Karpas-422 (cell line): ENCODE data around the gene CD300C. TPM values are rescaled to one million over a fixed set of nuclear protein-coding genes. Genes with fewer than 3 reads are reported as not detected.

ENCODE experiments used
- DNase-seq: peaks from one replicate; pipeline ENCODE4 v3.0.0-alpha.2; 2015
- H2AFZ ChIP-seq: fragments of 200-600 bp; sonication (generic); 2 replicates; pipeline ENCODE4 v1.6.1; 2014; ENCODE audit warnings: antibody characterized with exemption, low read length, mixed read lengths
- H3K27ac ChIP-seq: fragments of 200-600 bp; sonication (generic); 2 replicates; pipeline ENCODE4 v1.5.1; 2014; ENCODE audit warnings: mild to moderate bottlenecking, low read length, moderate library complexity
- H3K27me3 ChIP-seq: fragments of 200-600 bp; sonication (generic); 2 replicates; pipeline ENCODE4 v1.6.1; 2014; ENCODE audit warnings: low read length, mixed read lengths
- H3K36me3 ChIP-seq: fragments of 200-600 bp; sonication (generic); 2 replicates; pipeline ENCODE4 v1.6.1; 2014; ENCODE audit warnings: low read length, mixed read lengths; ENCODE audit not compliant: insufficient read depth
- H3K4me1 ChIP-seq: fragments of 200-600 bp; sonication (generic); 2 replicates; pipeline ENCODE4 v1.6.1; 2014; ENCODE audit warnings: mild to moderate bottlenecking, low read length, mixed read lengths
- H3K4me2 ChIP-seq: fragments of 200-600 bp; sonication (generic); 2 replicates; pipeline ENCODE4 v1.6.1; 2014; ENCODE audit warnings: low read length, low read depth, mild to moderate bottlenecking; ENCODE audit not compliant: poor library complexity, severe bottlenecking
- H3K4me3 ChIP-seq: fragments of 200-600 bp; sonication (generic); 2 replicates; pipeline ENCODE4 v1.5.1; 2014; ENCODE audit warnings: mild to moderate bottlenecking, antibody characterized with exemption, low read length, mixed read lengths
- H3K79me2 ChIP-seq: fragments of 200-600 bp; sonication (generic); 2 replicates; pipeline ENCODE4 v1.6.1; 2014; ENCODE audit warnings: mild to moderate bottlenecking, low read length, mixed read lengths
- H3K9ac ChIP-seq: fragments of 200-600 bp; sonication (generic); 2 replicates; pipeline ENCODE4 v1.6.0; 2014; ENCODE audit warnings: low read length
- H3K9me2 ChIP-seq: fragments of 200-600 bp; sonication (generic), shearing (Covaris generic); replicated peaks from 2 replicates; pipeline ENCODE4 v1.6.0; 2014; ENCODE audit warnings: mild to moderate bottlenecking, low read length, moderate library complexity; ENCODE audit not compliant: insufficient read depth
- H3K9me3 ChIP-seq: fragments of 300-700, 200-600 bp; sonication (generic); 2 replicates; pipeline ENCODE4 v1.6.1; 2014; ENCODE audit warnings: low read length, mixed read lengths
- H4K20me1 ChIP-seq: fragments of 200-600 bp; sonication (generic); 2 replicates; pipeline ENCODE4 v1.6.1; 2014; ENCODE audit warnings: mild to moderate bottlenecking, antibody characterized with exemption, low read length, low read depth; ENCODE audit not compliant: insufficient read depth
- total RNA-seq: library from RNA; depleted of rRNA; stranded (reverse); fragments of >200 nt; shearing (Covaris generic); gene quantifications from 2 replicates; pipeline ENCODE4 v1.2.3, GENCODE V29; 2014; ENCODE audit warnings: low replicate concordance

The CD300C gene
- total RNA-seq, 1 experiment from 2014 or later = not detected

- Histone ChIP-seq H3K79me2 (no peaks in the 10 kb centered on the region), H3K27me3 (no peaks in the 10 kb centered on the region), H3K4me1 (no peaks in the 10 kb centered on the region), H2AFZ (no peak overlapping the region), H3K9me2 (no peaks in the 10 kb centered on the region), H3K4me2 (no peak overlapping the region), H3K36me3 (no peaks in the 10 kb centered on the region), H3K4me3 (no peak overlapping the region), H3K27ac (no peak overlapping the region), H3K9me3 (no peaks in the 10 kb centered on the region), H4K20me1 (no peaks in the 10 kb centered on the region), H3K9ac (no peak overlapping the region)
- DNase-seq = no peak
These were observed 9.6 kb upstream of the CD300C start for GRCh38 chr17:74555427-74555940.

- H3K79me2 ChIP-seq = no peaks in the 10 kb centered on the region
- H2AFZ ChIP-seq = no peak overlapping the region
- no peak overlapping the region for H3K4me2 ChIP-seq
These were observed 9.0 kb upstream of the CD300C start for GRCh38 chr17:74554909-74555308.

DNA sequence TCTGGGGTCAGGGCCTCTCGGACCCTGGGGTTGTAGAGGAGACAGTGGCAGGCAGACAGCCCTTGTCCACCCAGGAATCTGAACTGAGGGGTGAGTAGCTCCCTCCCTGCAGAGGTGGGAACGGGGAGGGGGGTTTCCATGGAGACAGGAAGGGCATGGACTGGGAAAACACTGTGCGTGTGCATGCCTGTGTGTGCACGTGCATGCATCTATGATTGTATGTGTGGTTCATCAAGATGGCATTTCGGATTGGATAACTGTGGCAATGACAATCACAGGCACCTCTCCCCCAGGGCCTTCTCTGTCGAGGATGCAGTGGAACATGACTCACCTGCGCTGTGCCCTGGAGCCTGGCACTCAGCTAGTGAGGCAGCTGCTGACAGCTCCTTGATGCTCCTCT lies 6.1 kb upstream of the CD300C start:
- Histone ChIP-seq H3K9me2 (no peaks in the 10 kb centered on the region), H3K27ac (no peak overlapping the region), H3K79me2 (no peaks in the 10 kb centered on the region), H3K4me3 (no peak overlapping the region), H3K27me3 (no peaks in the 10 kb centered on the region), H3K4me1 (no peaks in the 10 kb centered on the region), H2AFZ (no peak overlapping the region), H4K20me1 (no peaks in the 10 kb centered on the region), H3K36me3 (no peaks in the 10 kb centered on the region), H3K9me3 (no peaks in the 10 kb centered on the region), H3K9ac (no peak overlapping the region), H3K4me2 (no peak overlapping the region)
- no peak for DNase-seq

More at GRCh38 chr17:74554909-74555308, 9.0 kb upstream of the CD300C start:
- H3K4me3 ChIP-seq = no peak overlapping the region
- H3K9ac ChIP-seq = no peak overlapping the region
- H4K20me1 ChIP-seq = no peaks in the 10 kb centered on the region
- no peaks in the 10 kb centered on the region for H3K9me2 ChIP-seq
- no peaks in the 10 kb centered on the region for H3K9me3 ChIP-seq
- H3K27ac ChIP-seq = no peak overlapping the region
- no peak for DNase-seq
- no peaks in the 10 kb centered on the region for H3K4me1 ChIP-seq
- H3K27me3 ChIP-seq = no peaks in the 10 kb centered on the region
- no peaks in the 10 kb centered on the region for H3K36me3 ChIP-seq

- no peak for DNase-seq
- H3K9ac ChIP-seq = no peak overlapping the region
These were observed 4.7 kb upstream of the CD300C start for GRCh38 chr17:74550602-74551001.

DNA sequence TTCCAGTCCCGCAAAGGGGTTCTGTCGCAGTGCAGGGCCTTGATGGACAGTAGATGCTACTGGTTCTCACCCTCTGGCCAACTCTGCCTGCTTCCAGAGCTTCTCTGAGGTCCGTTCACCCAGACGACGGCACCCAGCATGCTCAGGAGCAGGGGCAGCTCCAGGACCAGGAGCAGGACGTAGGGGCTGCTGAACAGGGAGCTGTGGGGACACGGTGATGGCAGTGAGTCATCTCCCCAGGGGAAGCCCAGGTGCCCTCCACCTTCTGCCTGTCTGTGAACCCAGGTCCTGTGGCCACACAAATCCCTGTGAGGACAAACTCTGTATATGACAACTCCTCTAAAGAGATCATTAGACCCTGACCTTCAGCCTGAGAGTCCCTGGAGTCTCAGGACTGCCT lies 3.4 kb upstream of the CD300C start:
- H3K4me1 ChIP-seq = no peaks in the 10 kb centered on the region
- no peak overlapping the region for H3K4me3 ChIP-seq
- no peaks in the 10 kb centered on the region for H3K36me3 ChIP-seq
- H3K27me3 ChIP-seq = no peaks in the 10 kb centered on the region
- H4K20me1 ChIP-seq = no peaks in the 10 kb centered on the region
- no peak for DNase-seq
- no peak overlapping the region for H2AFZ ChIP-seq
- H3K79me2 ChIP-seq = no peaks in the 10 kb centered on the region
- H3K27ac ChIP-seq = no peak overlapping the region
- no peak overlapping the region for H3K9ac ChIP-seq
- H3K4me2 ChIP-seq = no peak overlapping the region
- H3K9me3 ChIP-seq = no peaks in the 10 kb centered on the region
- no peaks in the 10 kb centered on the region for H3K9me2 ChIP-seq

More at GRCh38 chr17:74550602-74551001, 4.7 kb upstream of the CD300C start:
- no peaks in the 10 kb centered on the region for H4K20me1 ChIP-seq
- H3K9me3 ChIP-seq = no peaks in the 10 kb centered on the region
- no peaks in the 10 kb centered on the region for H3K9me2 ChIP-seq
- H3K36me3 ChIP-seq = no peaks in the 10 kb centered on the region
- no peaks in the 10 kb centered on the region for H3K4me1 ChIP-seq
- no peak overlapping the region for H3K4me3 ChIP-seq
- H2AFZ ChIP-seq = no peak overlapping the region
- no peak overlapping the region for H3K4me2 ChIP-seq
- no peak overlapping the region for H3K27ac ChIP-seq
- H3K79me2 ChIP-seq = no peaks in the 10 kb centered on the region
- no peaks in the 10 kb centered on the region for H3K27me3 ChIP-seq

DNA sequence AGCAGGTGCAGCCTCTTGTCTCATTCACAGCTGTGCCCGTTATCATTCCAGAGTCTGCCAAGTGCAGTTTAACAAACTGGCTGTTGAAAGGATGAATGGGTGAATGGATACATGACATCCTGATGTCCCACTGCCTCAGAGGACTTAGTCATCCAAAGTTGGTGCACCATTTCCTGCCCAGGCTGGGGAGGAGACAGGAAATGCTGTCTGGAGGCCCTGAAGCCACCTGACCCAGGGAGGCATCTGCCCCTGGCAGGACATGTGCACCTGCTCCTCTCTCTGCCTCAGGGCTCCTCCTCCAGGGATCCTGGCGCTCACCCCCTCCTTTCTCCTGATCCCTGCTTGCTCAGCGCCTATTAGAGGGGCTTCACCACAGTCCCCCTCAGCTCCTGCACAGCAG lies 1.8 kb upstream of the CD300C start:
- no peak for DNase-seq

DNA sequence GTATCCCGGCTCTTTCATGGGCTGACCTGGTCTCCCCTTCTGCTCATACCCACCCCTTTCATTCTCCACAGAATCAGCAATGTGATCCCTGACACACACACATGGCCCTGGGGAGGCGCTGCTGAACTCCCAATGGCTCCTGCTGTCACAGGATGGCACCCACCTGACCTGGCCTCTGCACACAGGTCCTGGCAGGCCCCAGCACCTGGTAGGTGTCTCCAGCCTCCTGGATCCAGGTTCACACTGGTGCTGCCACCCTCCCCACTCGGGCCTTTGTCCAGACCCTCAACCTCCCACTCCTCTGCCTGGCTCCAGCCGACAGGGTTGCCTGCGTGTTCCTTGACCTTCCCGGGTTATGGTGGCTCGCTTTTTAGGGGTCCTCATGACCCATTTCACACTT lies 1.3 kb upstream of the CD300C start:
- no peaks in the 10 kb centered on the region for H3K4me1 ChIP-seq

More for the DNA sequence above, 1.8 kb upstream of the CD300C start:
- Histone ChIP-seq H3K9me2 (no peaks in the 10 kb centered on the region), H3K79me2 (no peaks in the 10 kb centered on the region), H3K4me2 (no peak overlapping the region), H3K4me1 (no peaks in the 10 kb centered on the region), H3K9ac (no peak overlapping the region), H3K27me3 (no peaks in the 10 kb centered on the region), H2AFZ (no peak overlapping the region), H4K20me1 (no peaks in the 10 kb centered on the region), H3K9me3 (no peaks in the 10 kb centered on the region), H3K36me3 (no peaks in the 10 kb centered on the region), H3K4me3 (no peak overlapping the region), H3K27ac (no peak overlapping the region)

GRCh38 chr17:74546586-74546985 lies 671 bp upstream of the CD300C start:
- no peak overlapping the region for H3K4me2 ChIP-seq
- no peaks in the 10 kb centered on the region for H3K27me3 ChIP-seq
- no peak for DNase-seq
- H4K20me1 ChIP-seq = no peaks in the 10 kb centered on the region
- no peaks in the 10 kb centered on the region for H3K79me2 ChIP-seq
- no peak overlapping the region for H2AFZ ChIP-seq
- no peaks in the 10 kb centered on the region for H3K4me1 ChIP-seq
- no peak overlapping the region for H3K27ac ChIP-seq
- H3K4me3 ChIP-seq = no peak overlapping the region
- no peaks in the 10 kb centered on the region for H3K9me3 ChIP-seq
- no peaks in the 10 kb centered on the region for H3K9me2 ChIP-seq
- no peak overlapping the region for H3K9ac ChIP-seq
- no peaks in the 10 kb centered on the region for H3K36me3 ChIP-seq

More for the DNA sequence above, 1.3 kb upstream of the CD300C start:
- no peaks in the 10 kb centered on the region for H4K20me1 ChIP-seq
- no peaks in the 10 kb centered on the region for H3K9me3 ChIP-seq
- no peak overlapping the region for H3K4me3 ChIP-seq
- no peaks in the 10 kb centered on the region for H3K27me3 ChIP-seq
- H3K9me2 ChIP-seq = no peaks in the 10 kb centered on the region
- H3K36me3 ChIP-seq = no peaks in the 10 kb centered on the region
- no peak for DNase-seq
- no peak overlapping the region for H2AFZ ChIP-seq
- H3K4me2 ChIP-seq = no peak overlapping the region
- H3K27ac ChIP-seq = no peak overlapping the region
- H3K9ac ChIP-seq = no peak overlapping the region
- no peaks in the 10 kb centered on the region for H3K79me2 ChIP-seq
